CD4-positive, alpha-beta memory T cell (primary cell): ENCODE data around the gene CCDC69. TPM values are rescaled to one million over a fixed set of nuclear protein-coding genes. Genes with fewer than 3 reads are reported as not detected.

Source experiments
- CTCF ChIA-PET: fragments of 350-600 bp; sonication (Branson Sonifier 250); formaldehyde crosslinking; loops from one replicate; lab custom pipeline; 2021; ENCODE audit warnings: inconsistent platforms; ENCODE audit not compliant: partially characterized antibody; lab: Charles Lee
- POLR2A ChIA-PET: fragments of 350-600 bp; sonication (Branson Sonifier 250); formaldehyde crosslinking; loops from one replicate; lab custom pipeline; 2021; ENCODE audit not compliant: partially characterized antibody; lab: Charles Lee
- DNase-seq, 5 donors: peaks; one replicate each; pipeline versions ENCODE4 v3.0.0 to v3.0.0-alpha.2; 2020 to 2022; ENCODE audit warnings: mixed read lengths in 1 of 5
- H3K27ac ChIP-seq: one replicate; pipeline ENCODE4 v1.7.0; 2013; ENCODE audit warnings: low read depth, low read length
- H3K27me3 ChIP-seq: 2 replicates; pipeline ENCODE4 v1.7.0; 2013; ENCODE audit warnings: mild to moderate bottlenecking, low read length, moderate library complexity; ENCODE audit not compliant: insufficient read depth
- H3K36me3 ChIP-seq: 2 replicates; pipeline ENCODE4 v1.7.0; 2013; ENCODE audit warnings: mild to moderate bottlenecking, low read length, moderate library complexity; ENCODE audit not compliant: insufficient read depth
- H3K4me1 ChIP-seq: 2 replicates; pipeline ENCODE4 v1.7.0; 2013; ENCODE audit warnings: mild to moderate bottlenecking, low read length, moderate library complexity; ENCODE audit not compliant: insufficient read depth
- H3K4me3 ChIP-seq, 2 donors: one replicate each; pipeline ENCODE4 v1.7.0; 2013; ENCODE audit warnings: low read length in 2 of 2, mild to moderate bottlenecking in 1 of 2
- H3K9me3 ChIP-seq, 2 donors: one replicate each; pipeline ENCODE4 v1.7.0; 2013; ENCODE audit warnings: low read length in 2 of 2, control low read depth in 1 of 2; ENCODE audit not compliant: control insufficient read depth in 1 of 2
- H3K27ac Mint-ChIP-seq, 7 donors: one replicate each; pipeline ENCODE4 v1.8.0; 2020 to 2021; ENCODE audit warnings: mixed read lengths in 7 of 7, mild to moderate bottlenecking in 6 of 7, inconsistent platforms in 3 of 7, moderate library complexity in 3 of 7
- H3K27me3 Mint-ChIP-seq, 2 donors: one replicate each; pipeline ENCODE4 v1.8.0; 2020 to 2021; ENCODE audit warnings: mixed read lengths in 2 of 2
- H3K36me3 Mint-ChIP-seq, 2 donors: one replicate each; pipeline ENCODE4 v1.8.0; 2020 to 2021; ENCODE audit warnings: mixed read lengths in 2 of 2, inconsistent platforms in 1 of 2, mild to moderate bottlenecking in 1 of 2
- H3K4me1 Mint-ChIP-seq, 4 donors: one replicate each; pipeline ENCODE4 v1.8.0; 2020 to 2021; ENCODE audit warnings: mixed read lengths in 4 of 4, mild to moderate bottlenecking in 1 of 4
- H3K4me3 Mint-ChIP-seq, 8 donors: one replicate each; pipeline ENCODE4 v1.8.0; 2020 to 2021; ENCODE audit warnings: mixed read lengths in 8 of 8, mild to moderate bottlenecking in 7 of 8, moderate library complexity in 6 of 8, inconsistent platforms in 3 of 8
- H3K9me3 Mint-ChIP-seq, 8 donors: one replicate each; pipeline ENCODE4 v1.8.0; 2020 to 2021; ENCODE audit warnings: mixed read lengths in 8 of 8, mild to moderate bottlenecking in 5 of 8, inconsistent platforms in 3 of 8, moderate library complexity in 1 of 8
- intact Hi-C: fragments of 100-400 bp; cut with micrococcal nuclease; formaldehyde crosslinking; loops from one replicate; pipeline ENCODE4 v1.15.1; 2023
- polyA plus RNA-seq, 2 donors: library from polyadenylated mRNA; unstranded; fragments of 300-500 nt; fragmentation: Illumina TruSeq; gene quantifications; one replicate each; pipeline ENCODE4 v1.2.3, GENCODE V29; 2021
- total RNA-seq, 2 experiments: library from RNA; stranded (reverse); gene quantifications; one replicate each; pipeline ENCODE4 v1.2.3, GENCODE V29; 2021

The CCDC69 gene
- total and polyA plus RNA-seq, 4 experiments from 2014 or later, result 38.9 to 93.9 (median 88.2) TPM

DNA sequence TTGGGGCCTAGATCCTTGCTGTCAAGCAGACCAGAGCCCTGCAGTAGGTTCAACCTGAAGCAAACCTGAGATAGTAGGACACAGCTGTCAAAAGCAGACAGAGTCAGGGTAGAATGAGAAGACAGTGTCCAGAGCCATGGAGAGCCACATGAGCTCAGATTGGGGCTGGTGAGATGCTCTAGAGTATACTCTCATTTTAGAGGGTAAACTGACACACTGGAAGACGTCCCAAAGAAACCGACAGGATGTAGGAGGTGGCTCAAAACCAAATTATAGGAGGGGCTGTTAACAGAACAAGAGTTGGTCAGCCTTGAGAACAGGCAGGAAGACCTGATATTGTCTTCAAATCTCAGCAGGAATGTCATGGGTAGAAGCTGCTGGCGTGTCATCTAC lies 11.5 kb downstream of the CCDC69 start:
- CTCF ChIA-PET, result interaction anchor here (0.7 to 7.1 kb wide), 10 partner anchors 8 to 161 kb away, joined by 3 to 81 read pairs (median 6); partner anchors contain the start of genes CCDC69 and GM2A

DNA sequence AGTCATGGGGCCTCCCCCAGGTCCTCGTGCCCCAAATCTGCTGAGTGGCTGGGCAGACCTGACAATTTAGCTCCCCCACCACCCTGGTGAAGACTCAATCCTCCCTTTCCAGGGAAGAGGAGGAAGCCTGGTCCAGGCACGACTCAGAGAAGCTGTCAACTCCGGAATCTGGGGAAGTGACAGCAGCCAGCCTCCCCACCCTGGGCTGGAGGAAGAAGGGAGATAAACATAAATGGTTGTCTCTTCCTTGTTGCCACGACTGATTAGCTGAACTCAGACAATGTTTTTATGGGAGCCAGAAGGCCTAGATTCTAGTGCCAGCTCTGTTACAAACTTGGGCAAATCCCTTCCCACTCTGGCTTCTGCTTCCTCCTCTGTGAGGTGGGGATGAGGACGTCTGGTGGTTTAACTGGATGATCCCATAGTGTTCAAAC lies 15.4 kb downstream of the CCDC69 start:
- Mint-ChIP-seq H3K27me3 (no peaks in the 10 kb centered on the region), H3K27ac (peak overlapping the region; percentile 6 to 93 (median 83)), H3K4me1 (peaks cover 42 to 70% (median 57%) of the 10 kb centered on the region in 4 donors), H3K36me3 (peaks cover 15 to 21% of the 10 kb centered on the region in 2 donors), H3K4me3 (peak overlapping the region in 5 of 8 donors; percentile 1 to 63 (median 40)), H3K9me3 (no peaks in the 10 kb centered on the region)
- intact Hi-C loops, result no loop called here
- Histone ChIP-seq H3K9me3 (no peaks in the 10 kb centered on the region), H3K27ac (no peak overlapping the region), H3K27me3 (no peaks in the 10 kb centered on the region), H3K4me1 (peaks cover 74% of the 10 kb centered on the region), H3K36me3 (peaks cover 6% of the 10 kb centered on the region), H3K4me3 (no peak overlapping the region)
- CTCF ChIA-PET, result interaction anchor here (1.0 to 1.6 kb wide), 5 partner anchors 14 to 43 kb away, joined by 3 read pairs; no protein-coding TSS in a partner anchor
- POLR2A ChIA-PET, result interaction anchor here (0.5 to 1.8 kb wide), 7 partner anchors 13 to 44 kb away, joined by 3 to 5 read pairs (median 4); partner anchors contain the start of gene GM2A
- no peak for DNase-seq

More for the DNA sequence above, 11.5 kb downstream of the CCDC69 start:
- Mint-ChIP-seq H3K27ac (peak overlapping the region; percentile 86 to 99 (median 95)), H3K27me3 (no peaks in the 10 kb centered on the region), H3K4me3 (peak overlapping the region; percentile 83 to 95 (median 87)), H3K9me3 (no peaks in the 10 kb centered on the region), H3K4me1 (peaks cover 57 to 93% (median 72%) of the 10 kb centered on the region in 4 donors), H3K36me3 (peaks cover 15 to 33% of the 10 kb centered on the region in 2 donors)
- peak overlapping the region; percentile 90 for H3K27ac ChIP-seq
- POLR2A ChIA-PET, result interaction anchor here (0.7 to 6.4 kb wide), 13 partner anchors 9 to 429 kb away, joined by 3 to 335 read pairs (median 11); partner anchors contain the start of genes ANXA6, CCDC69, GM2A and TNIP1
- no peak for DNase-seq
- peaks cover 97% of the 10 kb centered on the region for H3K4me1 ChIP-seq
- H3K27me3 ChIP-seq, result no peaks in the 10 kb centered on the region
- H3K4me3 ChIP-seq, result peak overlapping the region; percentile 62 to 66
- H3K36me3 ChIP-seq, result no peaks in the 10 kb centered on the region
- intact Hi-C loops, result no loop called here
- H3K9me3 ChIP-seq, result no peaks in the 10 kb centered on the region

DNA sequence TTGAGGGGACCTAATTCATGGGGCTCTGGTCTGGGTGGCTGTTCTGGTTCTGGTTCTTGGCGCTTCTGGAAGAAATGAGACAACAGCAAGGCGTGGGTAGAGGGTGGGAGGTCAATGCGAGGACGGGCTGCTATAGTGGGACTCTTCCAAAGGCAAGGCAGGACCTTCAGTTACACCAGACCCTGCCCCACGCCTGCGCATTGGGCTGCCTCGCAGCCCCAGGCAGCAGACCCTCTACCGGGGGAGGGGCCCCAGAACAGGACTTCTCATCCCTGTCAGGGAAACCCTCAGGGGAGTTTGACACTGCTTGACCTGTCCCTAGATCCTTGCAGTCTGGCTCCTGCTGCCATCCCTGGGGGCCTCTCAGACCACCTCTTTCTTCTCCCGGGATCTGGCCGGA lies 18.5 kb downstream of the CCDC69 start:
- no peaks in the 10 kb centered on the region for H3K27me3 ChIP-seq
- H3K27ac Mint-ChIP-seq, result peak overlapping the region in 5 of 7 donors; percentile 1 to 88 (median 59)
- no peak for DNase-seq
- H3K4me3 ChIP-seq, result no peak overlapping the region
- intact Hi-C loops, result no loop called here
- H3K36me3 ChIP-seq, result peaks cover 18% of the 10 kb centered on the region
- peaks cover 59% of the 10 kb centered on the region for H3K4me1 ChIP-seq
- H3K4me3 Mint-ChIP-seq, result no peak overlapping the region
- peaks cover 34 to 64% (median 50%) of the 10 kb centered on the region in 4 donors for H3K4me1 Mint-ChIP-seq
- POLR2A ChIA-PET, result interaction anchor here (5.5 kb wide), 1 partner anchor 8 kb away, joined by 67 read pairs; no protein-coding TSS in a partner anchor
- no peaks in the 10 kb centered on the region for H3K9me3 Mint-ChIP-seq
- H3K27ac ChIP-seq, result no peak overlapping the region
- H3K36me3 Mint-ChIP-seq, result peaks cover 26 to 29% of the 10 kb centered on the region in 2 donors
- CTCF ChIA-PET, result interaction anchor here (1.0 kb wide), 1 partner anchor 19 kb away, joined by 5 read pairs; the partner anchor contains the start of gene CCDC69
- no peaks in the 10 kb centered on the region for H3K9me3 ChIP-seq
- H3K27me3 Mint-ChIP-seq, result no peaks in the 10 kb centered on the region

DNA sequence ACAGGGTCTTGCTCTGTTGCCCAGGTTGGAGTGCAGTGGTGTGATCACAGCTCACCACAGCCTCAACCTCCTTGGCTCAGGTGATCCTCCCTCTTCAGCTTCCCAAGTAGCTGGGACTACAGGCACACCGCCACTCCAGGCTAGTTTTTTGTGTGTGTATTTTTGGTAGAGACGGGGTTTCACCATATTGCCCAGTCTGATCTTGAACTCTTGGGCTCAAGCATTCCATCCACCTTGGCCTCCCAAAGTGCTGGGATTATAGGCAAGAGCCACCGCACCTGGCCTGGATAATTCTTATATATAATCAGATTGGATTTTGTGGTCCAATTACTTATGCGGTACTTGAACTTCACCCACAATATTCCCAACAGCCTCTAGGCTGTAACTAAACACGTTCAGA lies 19.8 kb downstream of the CCDC69 start:
- CTCF ChIA-PET, result interaction anchor here (1.5 to 4.5 kb wide), 3 partner anchors 10 to 34 kb away, joined by 3 to 22 read pairs (median 3); no protein-coding TSS in a partner anchor
- Histone ChIP-seq H3K4me1 (peaks cover 47% of the 10 kb centered on the region), H3K4me3 (no peak overlapping the region), H3K27ac (no peak overlapping the region), H3K27me3 (no peaks in the 10 kb centered on the region), H3K9me3 (no peaks in the 10 kb centered on the region), H3K36me3 (peaks cover 29% of the 10 kb centered on the region)
- Mint-ChIP-seq H3K27ac (peak overlapping the region in 2 of 7 donors; percentile 35 to 52), H3K36me3 (peaks cover 32 to 38% of the 10 kb centered on the region in 2 donors), H3K27me3 (no peaks in the 10 kb centered on the region), H3K9me3 (no peaks in the 10 kb centered on the region), H3K4me1 (peaks cover 30 to 58% (median 42%) of the 10 kb centered on the region in 4 donors), H3K4me3 (no peak overlapping the region)
- intact Hi-C loops, result loop anchor here (5.0 kb wide), 1 partner anchor 33 kb away; no protein-coding TSS in a partner anchor
- POLR2A ChIA-PET, result interaction anchor here (1.4 to 5.5 kb wide), 2 partner anchors 9 to 19 kb away, joined by 9 to 67 read pairs; partner anchors contain the start of gene CCDC69
- no peak for DNase-seq

DNA sequence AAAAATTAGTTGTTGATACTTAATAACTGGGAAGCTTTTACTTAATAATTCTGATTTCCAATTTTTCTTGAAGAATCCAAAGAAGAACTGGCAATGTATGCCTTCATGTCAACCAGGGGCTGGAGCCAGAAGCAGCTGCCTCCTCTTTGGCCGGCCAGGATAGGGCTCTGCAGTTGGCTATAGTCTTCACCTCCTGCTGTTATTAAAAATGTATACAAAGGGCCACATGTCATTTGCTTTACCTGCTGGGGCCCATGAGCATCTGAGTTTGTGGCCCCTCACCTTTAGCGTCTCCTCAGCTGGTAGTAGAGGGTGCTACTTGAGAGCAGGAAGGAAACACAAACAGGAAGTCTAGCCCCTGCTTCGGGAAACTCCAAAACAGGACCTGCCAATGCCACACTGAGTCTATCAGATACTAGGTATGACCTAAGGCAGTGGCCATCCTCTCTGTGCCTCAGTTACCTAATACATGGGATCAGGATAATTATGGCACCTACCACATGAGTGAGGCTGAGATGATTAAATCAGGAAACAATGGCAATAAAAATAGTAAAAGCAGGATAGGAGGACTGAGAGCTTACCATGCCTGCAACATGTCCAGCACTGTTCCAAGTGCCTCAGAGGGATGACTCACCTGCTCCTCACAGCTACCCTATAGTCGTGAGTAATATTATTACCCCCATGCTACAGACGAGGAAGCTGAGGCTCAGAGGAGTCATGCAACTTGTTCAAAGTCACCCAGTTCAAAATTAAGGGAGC lies 21.3 kb downstream of the CCDC69 start:
- Histone ChIP-seq H3K36me3 (peaks cover 33% of the 10 kb centered on the region), H3K9me3 (no peaks in the 10 kb centered on the region), H3K27me3 (no peaks in the 10 kb centered on the region), H3K27ac (peak overlapping the region; percentile 25), H3K4me1 (peaks cover 32% of the 10 kb centered on the region), H3K4me3 (no peak overlapping the region)
- intact Hi-C loops, result loop anchor here (5.0 kb wide), 1 partner anchor 35 kb away; no protein-coding TSS in a partner anchor
- ChIA-PET CTCF (interaction anchor here (0.9 to 4.5 kb wide), 7 partner anchors 13 to 151 kb away, joined by 3 to 22 read pairs (median 8); partner anchors contain the start of gene CCDC69), POLR2A (interaction anchor here (0.7 to 5.5 kb wide), 11 partner anchors 10 to 568 kb away, joined by 3 to 67 read pairs (median 3); partner anchors contain the start of genes ANXA6, CCDC69 and GM2A)
- H3K27me3 Mint-ChIP-seq, result no peaks in the 10 kb centered on the region
- no peaks in the 10 kb centered on the region for H3K9me3 Mint-ChIP-seq
- peak in 1 of 5 donors; percentile 74 for DNase-seq
- H3K36me3 Mint-ChIP-seq, result peaks cover 41 to 52% of the 10 kb centered on the region in 2 donors
- peak overlapping the region; percentile 85 to 93 (median 90) for H3K27ac Mint-ChIP-seq
- H3K4me1 Mint-ChIP-seq, result peaks cover 25 to 46% (median 33%) of the 10 kb centered on the region in 4 donors
- peak overlapping the region in 7 of 8 donors; percentile 28 to 76 (median 55) for H3K4me3 Mint-ChIP-seq

DNA sequence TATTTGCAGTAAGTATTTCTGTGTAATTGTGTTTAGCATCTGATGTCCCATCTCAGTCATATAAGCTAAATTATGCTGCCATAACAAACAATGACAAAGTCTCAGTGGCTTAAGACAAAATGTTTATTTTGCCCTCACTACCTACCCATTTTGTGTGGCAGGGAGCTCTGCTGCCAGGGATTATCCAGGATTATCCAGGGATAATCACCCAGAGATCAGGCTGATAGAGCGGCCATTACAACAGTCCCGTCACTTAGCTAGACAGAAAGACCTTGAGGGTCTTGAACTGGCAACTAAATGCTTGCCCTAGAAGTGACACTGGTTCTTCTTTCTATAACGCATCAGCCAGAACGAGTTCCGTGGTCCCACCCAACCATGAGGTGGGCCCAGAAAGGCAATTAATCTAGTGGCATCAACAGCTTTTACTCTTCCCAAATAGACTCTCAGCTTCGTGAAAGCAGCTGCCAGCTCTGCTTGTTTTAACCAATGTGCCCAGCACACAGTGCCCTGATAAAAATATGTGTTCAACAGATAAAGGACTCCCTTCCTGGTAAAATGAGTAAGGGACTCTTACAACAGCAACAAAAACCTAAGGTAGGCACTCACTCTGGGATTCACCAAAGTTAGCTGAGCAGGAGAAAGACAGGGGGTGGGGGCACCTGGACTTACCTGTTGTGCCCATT lies 22.8 kb downstream of the CCDC69 start:
- Histone ChIP-seq H3K9me3 (no peaks in the 10 kb centered on the region), H3K36me3 (peaks cover 33% of the 10 kb centered on the region), H3K27ac (peak overlapping the region; percentile 10), H3K4me3 (no peak overlapping the region), H3K27me3 (no peaks in the 10 kb centered on the region), H3K4me1 (peaks cover 41% of the 10 kb centered on the region)
- Mint-ChIP-seq H3K27me3 (no peaks in the 10 kb centered on the region), H3K4me3 (no peak overlapping the region), H3K9me3 (no peaks in the 10 kb centered on the region), H3K27ac (peak overlapping the region; percentile 70 to 89 (median 79)), H3K4me1 (peaks cover 32 to 49% (median 41%) of the 10 kb centered on the region in 4 donors), H3K36me3 (peaks cover 52 to 63% of the 10 kb centered on the region in 2 donors)
- intact Hi-C loops, result loop anchor here (5.0 kb wide), 1 partner anchor 36 kb away; no protein-coding TSS in a partner anchor
- no peak for DNase-seq
- ChIA-PET POLR2A (interaction anchor here (1.3 to 5.5 kb wide), 2 partner anchors 12 to 22 kb away, joined by 9 to 67 read pairs; partner anchors contain the start of gene CCDC69), CTCF (interaction anchor here (0.8 to 4.5 kb wide), 10 partner anchors 10 to 149 kb away, joined by 3 to 22 read pairs (median 4); partner anchors contain the start of gene CCDC69)
